ENCODE measurements around the gene DCST1.
A peak's percentile ranks its signal among the peaks of the same experiment; 100 is the strongest.

The DCST1 gene

DNA sequence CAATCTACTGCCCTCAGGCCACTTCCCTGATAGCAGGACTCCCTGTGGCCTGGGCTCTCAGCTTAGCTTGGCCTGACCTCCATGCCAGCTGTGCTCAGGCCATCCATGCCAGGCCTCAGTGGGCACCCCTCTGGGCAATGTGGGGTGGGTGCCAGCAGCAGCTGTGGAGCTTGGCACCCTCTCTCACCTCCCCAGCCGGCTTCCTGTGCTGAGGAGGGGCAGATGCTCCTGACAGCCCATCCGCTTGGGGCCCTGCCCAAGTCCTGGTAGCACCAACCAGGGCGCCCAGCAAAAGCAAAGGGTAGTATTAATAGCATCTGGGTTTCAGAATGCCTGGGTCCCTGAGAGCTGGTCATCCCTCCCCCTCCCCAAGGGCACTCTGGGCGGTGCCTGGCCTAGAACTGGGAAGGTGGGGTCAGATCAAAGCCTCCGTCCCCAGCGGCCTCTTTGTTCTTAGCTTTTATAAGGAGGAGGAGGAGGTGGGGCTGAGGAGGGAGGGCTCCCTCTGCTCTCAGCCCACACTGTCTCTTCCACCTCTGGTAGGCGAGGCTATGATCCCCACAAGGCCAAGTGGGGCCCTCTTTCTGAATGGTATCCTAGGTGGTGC, 36.0 kb downstream of the DCST1 start:
- TF ChIP-seq, protein P1, sequence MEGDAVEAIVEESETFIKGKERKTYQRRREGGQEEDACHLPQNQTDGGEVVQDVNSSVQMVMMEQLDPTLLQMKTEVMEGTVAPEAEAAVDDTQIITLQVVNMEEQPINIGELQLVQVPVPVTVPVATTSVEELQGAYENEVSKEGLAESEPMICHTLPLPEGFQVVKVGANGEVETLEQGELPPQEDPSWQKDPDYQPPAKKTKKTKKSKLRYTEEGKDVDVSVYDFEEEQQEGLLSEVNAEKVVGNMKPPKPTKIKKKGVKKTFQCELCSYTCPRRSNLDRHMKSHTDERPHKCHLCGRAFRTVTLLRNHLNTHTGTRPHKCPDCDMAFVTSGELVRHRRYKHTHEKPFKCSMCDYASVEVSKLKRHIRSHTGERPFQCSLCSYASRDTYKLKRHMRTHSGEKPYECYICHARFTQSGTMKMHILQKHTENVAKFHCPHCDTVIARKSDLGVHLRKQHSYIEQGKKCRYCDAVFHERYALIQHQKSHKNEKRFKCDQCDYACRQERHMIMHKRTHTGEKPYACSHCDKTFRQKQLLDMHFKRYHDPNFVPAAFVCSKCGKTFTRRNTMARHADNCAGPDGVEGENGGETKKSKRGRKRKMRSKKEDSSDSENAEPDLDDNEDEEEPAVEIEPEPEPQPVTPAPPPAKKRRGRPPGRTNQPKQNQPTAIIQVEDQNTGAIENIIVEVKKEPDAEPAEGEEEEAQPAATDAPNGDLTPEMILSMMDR (IDR thresholded peaks at IDR 0.05; ENCODE audit: low read depth, low read length, missing control alignments) = no peak
- H3K4me3 ChIP-seq (replicated peaks; ENCODE audit: low read depth, low read length) = no peak overlapping the region
- no peak for DNase-seq (ENCODE audit: extremely low read depth, low read depth)

DNA sequence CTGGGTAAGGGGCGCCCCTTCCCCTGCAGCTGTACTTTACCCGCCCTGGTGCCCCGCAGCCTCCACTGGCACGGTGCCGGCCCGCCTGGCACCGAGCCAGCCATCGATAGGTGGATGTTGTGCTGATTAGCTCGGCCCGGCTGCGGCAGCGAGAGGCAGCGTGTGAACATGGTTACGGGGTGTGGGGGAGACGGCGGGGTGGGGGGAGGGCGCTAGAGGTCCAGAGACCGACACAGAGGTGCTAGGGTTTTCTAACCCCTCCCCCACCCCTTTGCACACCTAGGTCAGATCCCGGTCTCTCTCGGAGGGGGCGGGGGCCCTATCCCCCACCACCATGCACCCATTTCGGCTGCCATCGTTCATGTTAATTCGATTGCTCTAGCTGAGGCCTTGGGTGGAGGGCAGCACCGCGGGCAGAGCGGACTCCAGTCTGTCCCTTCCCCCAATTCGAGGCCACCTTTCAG, 36.6 kb downstream of the DCST1 start:
- H3K4me3 ChIP-seq (replicated peaks; ENCODE audit: low read depth, low read length) = peak overlapping the region; percentile 28; the same call in 1 of the 2 replicates

DNA sequence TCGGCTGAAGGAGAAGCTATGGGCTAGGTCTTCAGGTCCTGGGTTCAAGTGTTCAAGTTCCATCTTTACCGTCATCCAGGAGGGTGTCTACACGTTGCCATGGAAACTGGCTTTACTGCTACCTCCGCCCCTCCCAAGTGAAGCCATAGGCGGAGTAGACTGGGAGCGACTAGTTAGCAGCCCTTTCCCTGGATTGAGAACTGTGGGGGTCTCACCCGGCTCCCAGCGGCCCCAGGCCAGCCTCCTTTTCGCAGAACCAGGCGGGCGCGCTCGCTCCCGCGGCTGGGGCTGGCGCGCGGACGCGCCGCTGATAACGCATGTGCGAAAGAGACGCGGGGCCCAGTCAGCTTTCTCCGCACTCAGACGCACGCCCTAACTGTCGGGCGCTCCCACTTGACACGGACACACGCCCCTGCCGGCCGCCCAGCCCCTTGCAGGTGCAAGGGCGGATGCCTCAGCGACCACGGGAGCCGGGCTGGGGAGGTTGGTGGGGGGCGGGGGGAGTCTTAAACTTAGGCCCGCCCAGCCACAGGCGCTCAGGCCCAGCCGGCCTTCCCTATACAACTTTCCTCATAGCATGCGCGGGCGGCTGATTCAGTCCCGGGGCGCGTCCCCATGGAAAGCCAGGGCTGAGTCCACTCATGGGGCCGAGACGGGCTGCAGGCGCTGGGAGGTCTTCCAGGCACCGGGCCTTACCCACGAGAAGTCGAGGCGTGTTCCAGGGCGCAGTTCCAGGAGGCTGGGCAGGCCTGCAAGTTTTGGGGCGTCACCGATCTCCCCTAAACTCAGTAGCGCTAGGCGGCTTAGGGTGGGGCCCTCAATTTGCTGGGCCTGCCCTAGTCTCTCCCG, 37.3 kb downstream of the DCST1 start:
- no peak for DNase-seq (ENCODE audit: extremely low read depth, low read depth)
- H3K4me3 ChIP-seq (replicated peaks; ENCODE audit: low read depth, low read length) = peak overlapping the region; percentile 28
- TF ChIP-seq, protein P1 (IDR thresholded peaks at IDR 0.05; ENCODE audit: low read depth, low read length, missing control alignments) = peak; percentile 24

More for the DNA sequence above, 36.6 kb downstream of the DCST1 start:
- TF ChIP-seq, protein P1 (IDR thresholded peaks at IDR 0.05; ENCODE audit: low read depth, low read length, missing control alignments) = no peak
- DNase-seq (ENCODE audit: extremely low read depth, low read depth) = no peak

DNA sequence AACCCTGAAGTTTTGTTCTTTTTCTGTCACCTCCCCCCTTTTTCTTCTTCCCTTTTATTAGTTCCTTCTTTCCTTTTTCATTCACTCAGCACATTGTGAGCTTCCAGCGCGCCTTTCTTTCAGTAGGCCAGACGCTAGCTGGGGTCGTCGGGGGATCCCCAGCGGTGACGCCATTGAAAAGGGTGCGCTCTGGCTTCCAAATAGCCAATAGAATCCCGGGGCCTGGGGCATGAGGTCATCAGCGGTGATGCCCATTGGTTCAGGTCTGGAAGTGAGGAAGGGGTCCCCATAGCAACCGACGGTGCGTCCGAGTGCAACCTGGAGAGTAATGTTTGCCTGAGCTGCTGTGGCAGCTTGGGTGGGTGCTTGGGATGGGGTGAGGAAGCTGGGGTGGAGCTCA, 38.1 kb downstream of the DCST1 start:
- DNase-seq (ENCODE audit: extremely low read depth, low read depth) = no peak
- no peak overlapping the region for H3K4me3 ChIP-seq (replicated peaks; ENCODE audit: low read depth, low read length)
- TF ChIP-seq, protein P1 (IDR thresholded peaks at IDR 0.05; ENCODE audit: low read depth, low read length, missing control alignments) = no peak

DNA sequence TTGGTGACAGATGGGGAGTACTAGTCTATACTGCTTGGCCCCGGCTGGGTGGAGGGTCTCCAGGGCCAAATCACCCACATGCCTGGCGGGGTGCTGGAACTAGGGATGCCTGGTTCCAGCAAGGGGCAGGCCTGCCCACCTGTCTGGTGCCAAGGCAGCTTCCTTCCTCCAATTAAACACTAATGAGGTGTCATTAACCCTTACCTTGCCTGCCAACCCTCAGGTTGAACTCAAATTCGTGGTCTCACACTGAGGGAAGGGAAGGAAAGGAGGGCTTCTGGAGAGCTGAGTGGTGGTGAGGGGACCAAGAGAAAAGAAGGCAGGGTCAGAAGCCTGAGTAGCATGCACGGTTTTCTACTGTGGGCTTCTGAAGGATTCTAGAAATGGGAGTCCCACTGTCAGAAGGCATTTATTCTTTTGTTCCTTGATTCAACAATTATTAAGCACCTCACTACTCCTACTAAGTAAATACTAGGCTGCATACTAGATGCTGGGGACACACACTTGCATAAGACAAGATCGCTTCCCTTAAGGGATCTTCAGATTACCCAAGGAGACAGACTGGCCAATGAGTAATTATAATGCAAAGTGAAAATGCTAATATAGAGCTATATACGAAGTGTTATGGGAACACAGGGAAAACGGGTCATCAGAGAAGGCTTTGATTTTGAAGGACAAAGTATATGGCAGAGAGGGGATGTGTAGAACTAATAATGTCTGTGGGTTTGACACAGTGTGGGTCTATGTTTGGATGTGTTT, 39.1 kb downstream of the DCST1 start:
- DNase-seq (ENCODE audit: extremely low read depth, low read depth) = no peak
- no peak overlapping the region for H3K4me3 ChIP-seq (replicated peaks; ENCODE audit: low read depth, low read length)
- TF ChIP-seq, protein P1 (IDR thresholded peaks at IDR 0.05; ENCODE audit: low read depth, low read length, missing control alignments) = no peak

DNA sequence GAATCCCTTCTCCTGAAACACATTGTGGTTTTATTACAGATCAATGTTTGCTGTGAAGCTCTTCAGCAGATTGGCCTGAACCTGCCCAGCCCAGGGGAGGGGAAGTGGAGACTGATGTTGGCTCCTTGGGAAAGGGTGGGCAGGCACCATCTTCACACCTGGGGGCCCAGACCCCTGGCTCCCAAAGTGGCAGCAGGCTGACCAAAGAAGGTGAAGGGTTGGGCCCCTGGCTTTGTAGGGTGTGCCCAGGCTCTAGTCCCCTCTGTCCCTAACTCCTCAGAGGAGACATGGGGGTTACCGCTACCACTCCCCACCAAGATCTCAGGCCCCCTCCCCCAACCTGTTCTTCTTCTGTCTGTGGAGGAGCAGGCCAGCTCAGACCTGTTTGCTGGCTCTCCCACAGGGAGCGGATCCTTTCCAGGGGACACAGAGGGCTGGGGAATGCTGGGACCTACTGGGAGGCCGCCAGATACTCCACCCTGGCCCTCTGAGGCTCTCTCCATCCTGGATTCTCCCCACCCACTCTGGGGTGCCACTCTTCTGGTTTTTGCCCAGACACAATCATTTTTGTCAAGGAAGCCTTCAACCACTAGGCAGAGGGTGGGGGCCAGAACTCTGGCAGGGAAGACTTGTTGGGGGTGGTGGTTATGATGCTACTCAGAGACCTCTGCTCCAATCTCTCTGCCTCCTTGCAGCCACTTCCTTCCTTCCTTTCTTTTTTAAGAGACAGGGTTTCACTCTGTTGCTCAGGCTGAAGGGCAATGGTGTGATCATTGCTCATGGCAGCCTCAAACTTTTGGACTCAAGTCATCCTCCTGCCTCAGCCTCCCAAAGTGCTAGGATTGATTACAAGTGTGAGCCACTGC, 40.0 kb downstream of the DCST1 start:
- DNase-seq (ENCODE audit: extremely low read depth, low read depth) = no peak
- TF ChIP-seq, protein P1 (IDR thresholded peaks at IDR 0.05; ENCODE audit: low read depth, low read length, missing control alignments) = no peak
- no peak overlapping the region for H3K4me3 ChIP-seq (replicated peaks; ENCODE audit: low read depth, low read length)

All from HFF-Myc (cell line).